ENCODE data around the gene SLC2A6.

- TF ChIP-seq CTCF (IDR thresholded peaks at IDR 0.05; ENCODE audit: poor library complexity) (no peak), EZH2phosphoT487 (IDR thresholded peaks at IDR 0.05; ENCODE audit: low read depth, severe bottlenecking, unreplicated experiment) (no peak), EZH2 (IDR thresholded peaks at IDR 0.05; ENCODE audit: borderline replicate concordance) (no peak)
Measured at GRCh38 chr9:133499132-133499891, 20.4 kb upstream of the SLC2A6 start.
